Activated CD4-positive, alpha-beta T cell treated with anti-CD3 and anti-CD28 coated beads, Interleukin-2, amount 10 ng/mL, durations not matched to agents 24 days and 14 days (primary cell): ENCODE data around the gene ZNF513. TPM values are rescaled to one million over a fixed set of nuclear protein-coding genes. Genes with fewer than 3 reads are reported as not detected.

Source experiments
- DNase-seq: peaks from one replicate; pipeline ENCODE4 v3.0.0; 2022
- H3K27ac Mint-ChIP-seq: one replicate; pipeline ENCODE4 v1.8.0; 2022; ENCODE audit warnings: mild to moderate bottlenecking, mixed read lengths
- H3K27me3 Mint-ChIP-seq: one replicate; pipeline ENCODE4 v1.8.0; 2022; ENCODE audit warnings: mixed read lengths
- H3K36me3 Mint-ChIP-seq: one replicate; pipeline ENCODE4 v1.8.0; 2022; ENCODE audit warnings: low read depth, mild to moderate bottlenecking, mixed read lengths
- H3K4me1 Mint-ChIP-seq: one replicate; pipeline ENCODE4 v1.8.0; 2021; ENCODE audit warnings: mixed read lengths
- H3K4me3 Mint-ChIP-seq: one replicate; pipeline ENCODE4 v1.8.0; 2022; ENCODE audit warnings: mild to moderate bottlenecking, moderate library complexity, mixed read lengths
- H3K9me3 Mint-ChIP-seq: one replicate; pipeline ENCODE4 v1.8.0; 2021; ENCODE audit warnings: mixed read lengths
- intact Hi-C: fragments of 100-400 bp; cut with micrococcal nuclease; formaldehyde crosslinking; loops from one replicate; pipeline ENCODE4 v1.15.1; 2023
- total RNA-seq: library from RNA; stranded (reverse); gene quantifications from 2 replicates; pipeline ENCODE4 v1.2.3, GENCODE V29; 2022

ZNF513 gene
- total RNA-seq, 1 donor from 2014 or later: 13.5 TPM

DNA sequence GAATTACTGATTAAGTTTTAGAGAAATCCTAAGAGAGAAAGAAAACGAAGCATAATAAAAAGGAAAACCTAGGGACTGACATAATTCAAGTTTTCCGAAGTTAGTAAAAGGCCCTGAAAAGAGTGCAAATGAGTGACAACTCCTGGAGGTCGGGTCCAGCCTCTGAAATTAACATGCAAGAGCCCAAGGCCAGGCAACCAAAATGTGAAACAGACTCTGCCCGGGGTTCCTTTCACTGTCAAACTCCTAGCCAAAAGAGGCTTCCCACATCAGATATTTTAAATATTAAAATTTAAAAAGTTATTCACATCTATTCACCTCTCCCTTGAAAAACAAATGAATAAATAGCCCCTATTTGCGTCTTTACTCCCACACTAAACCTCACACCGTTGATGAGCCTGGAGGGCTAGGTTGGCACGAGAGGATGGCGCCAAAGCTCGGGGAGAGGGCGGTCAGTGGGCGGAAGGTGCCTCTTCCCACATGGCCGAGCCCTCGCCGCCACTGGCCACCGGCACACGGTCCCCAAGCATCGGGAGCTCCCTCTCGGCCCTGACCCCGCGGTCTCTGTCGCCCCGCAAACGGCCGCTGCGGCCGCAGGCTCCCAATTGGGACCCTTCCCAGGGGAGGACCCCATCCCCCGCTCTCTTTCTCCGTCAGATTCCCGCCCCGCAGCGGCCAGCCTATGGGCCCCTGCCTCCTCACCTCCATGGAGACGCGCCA, 28.2 kb upstream of the ZNF513 start:
- H3K9me3 Mint-ChIP-seq: peaks cover 3% of the 10 kb centered on the region
- H3K27me3 Mint-ChIP-seq: peaks cover 5% of the 10 kb centered on the region
- intact Hi-C loops: loop anchor here (1.0 to 10.0 kb wide), 7 partner anchors 20 to 256 kb away; partner anchors contain the start of genes EIF2B4, GTF3C2, IFT172 and NRBP1
- H3K36me3 Mint-ChIP-seq: peaks cover 29% of the 10 kb centered on the region
- H3K4me1 Mint-ChIP-seq: peaks cover 32% of the 10 kb centered on the region
- peak; percentile 71 for DNase-seq
- H3K27ac Mint-ChIP-seq: peak overlapping the region; percentile 86
- peak overlapping the region; percentile 98 for H3K4me3 Mint-ChIP-seq

DNA sequence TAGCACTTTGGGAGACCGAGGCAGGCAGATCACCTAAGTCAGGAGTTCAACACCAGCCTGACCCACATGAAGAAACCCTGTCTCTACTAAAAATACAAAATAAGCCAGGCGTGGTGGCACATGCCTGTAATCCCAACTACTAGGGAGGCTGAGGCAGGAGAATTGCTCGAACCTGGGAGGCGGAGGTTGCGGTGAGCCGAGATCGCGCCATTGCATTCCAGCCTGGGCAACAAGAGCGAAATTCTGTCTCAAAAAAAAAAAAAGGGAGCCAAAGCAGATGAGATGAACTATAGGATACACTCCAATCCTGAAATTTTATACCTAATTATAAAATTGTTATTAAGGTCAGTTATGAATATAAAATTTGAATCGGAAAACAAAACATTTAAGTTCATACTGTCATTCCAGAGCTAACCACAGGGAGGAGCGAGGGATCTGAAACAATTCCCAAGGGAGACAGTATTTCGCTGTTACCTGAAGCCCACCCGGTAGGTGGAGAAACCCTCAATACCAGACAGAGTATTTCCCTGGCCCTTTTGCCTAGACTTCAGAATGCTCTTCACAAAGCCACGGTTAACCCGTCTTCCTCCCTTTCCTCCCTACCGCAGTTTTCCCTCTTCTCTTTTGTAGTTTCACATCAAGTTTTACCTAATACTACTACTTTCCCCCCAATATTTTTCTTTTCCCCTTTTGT, 27.4 kb upstream of the ZNF513 start:
- Mint-ChIP-seq H3K27me3 (peaks cover 5% of the 10 kb centered on the region), H3K27ac (peak overlapping the region; percentile 86), H3K36me3 (peaks cover 33% of the 10 kb centered on the region), H3K4me3 (peak overlapping the region; percentile 98), H3K4me1 (peaks cover 35% of the 10 kb centered on the region), H3K9me3 (peaks cover 3% of the 10 kb centered on the region)
- intact Hi-C loops: loop anchor here (2.0 to 10.0 kb wide), 4 partner anchors 27 to 257 kb away; partner anchors contain the start of genes IFT172, SLC4A1AP, SUPT7L and ZNF512
- DNase-seq: no peak

DNA sequence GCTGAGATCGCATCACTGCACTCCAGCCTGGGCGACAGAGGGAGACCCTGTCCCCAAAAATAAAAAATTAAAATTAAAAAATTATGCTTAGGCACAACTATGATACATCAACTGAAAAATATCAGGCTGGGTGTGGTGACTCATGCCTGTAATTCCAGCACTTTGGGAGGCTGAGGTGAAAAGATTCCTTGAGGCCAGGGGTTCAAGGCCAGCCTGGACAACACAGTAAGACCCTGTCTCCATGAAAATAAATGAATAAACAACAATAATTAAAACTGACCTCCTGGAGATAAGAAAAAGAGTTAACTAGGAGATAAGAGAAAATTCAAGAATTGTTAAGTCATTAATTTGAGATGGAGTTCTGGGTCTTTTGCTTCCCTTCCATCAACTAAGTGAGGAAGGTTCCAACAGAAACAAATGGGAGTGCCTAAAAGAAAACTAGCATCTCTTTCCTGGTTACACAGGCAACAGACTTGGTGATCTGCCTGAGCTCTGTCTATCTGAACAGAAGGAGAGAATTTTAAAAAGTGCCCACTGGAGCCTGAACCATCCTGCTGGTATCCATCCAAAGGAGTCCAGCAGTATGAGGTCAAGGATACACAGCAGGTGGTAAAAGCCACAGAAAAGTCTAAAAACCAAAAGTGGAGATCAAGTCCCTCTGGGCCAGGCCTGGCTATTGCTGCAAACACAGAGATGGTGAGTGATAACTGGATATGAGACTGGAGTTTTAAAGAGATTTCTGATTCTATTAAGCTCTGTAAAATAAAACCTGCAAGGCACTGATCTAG, 20.0 kb upstream of the ZNF513 start:
- intact Hi-C loops: loop anchor here (10.0 kb wide), 1 partner anchor 264 kb away; the partner anchor contains the start of genes SLC4A1AP and SUPT7L
- Mint-ChIP-seq H3K9me3 (no peaks in the 10 kb centered on the region), H3K4me1 (peaks cover 25% of the 10 kb centered on the region), H3K27me3 (no peaks in the 10 kb centered on the region), H3K36me3 (peaks cover 29% of the 10 kb centered on the region), H3K4me3 (peak overlapping the region; percentile 2), H3K27ac (peak overlapping the region; percentile 56)
- no peak for DNase-seq

DNA sequence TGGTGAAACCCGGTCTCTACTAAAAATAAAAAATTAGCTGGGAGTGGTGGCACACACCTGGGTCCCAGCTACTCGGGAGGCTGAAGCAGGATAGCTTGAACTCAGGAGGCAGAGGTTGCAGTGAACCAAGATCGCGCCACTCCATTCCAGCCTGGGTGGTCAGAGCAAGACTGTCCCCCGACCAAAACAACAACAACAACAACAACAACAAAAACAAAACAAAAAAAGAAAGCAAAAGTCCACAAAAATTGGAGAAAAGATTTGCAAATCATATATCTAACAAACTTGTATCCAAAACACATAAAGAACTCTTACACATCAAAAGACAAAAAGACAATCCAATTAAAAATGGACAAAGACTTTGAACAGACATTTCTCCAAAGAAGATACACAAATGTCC, 18.4 kb upstream of the ZNF513 start:
- peaks cover 23% of the 10 kb centered on the region for H3K36me3 Mint-ChIP-seq
- no peak overlapping the region for H3K27ac Mint-ChIP-seq
- no peak overlapping the region for H3K4me3 Mint-ChIP-seq
- H3K27me3 Mint-ChIP-seq: no peaks in the 10 kb centered on the region
- no peak for DNase-seq
- peaks cover 23% of the 10 kb centered on the region for H3K4me1 Mint-ChIP-seq
- H3K9me3 Mint-ChIP-seq: no peaks in the 10 kb centered on the region
- intact Hi-C loops: no loop called here

DNA sequence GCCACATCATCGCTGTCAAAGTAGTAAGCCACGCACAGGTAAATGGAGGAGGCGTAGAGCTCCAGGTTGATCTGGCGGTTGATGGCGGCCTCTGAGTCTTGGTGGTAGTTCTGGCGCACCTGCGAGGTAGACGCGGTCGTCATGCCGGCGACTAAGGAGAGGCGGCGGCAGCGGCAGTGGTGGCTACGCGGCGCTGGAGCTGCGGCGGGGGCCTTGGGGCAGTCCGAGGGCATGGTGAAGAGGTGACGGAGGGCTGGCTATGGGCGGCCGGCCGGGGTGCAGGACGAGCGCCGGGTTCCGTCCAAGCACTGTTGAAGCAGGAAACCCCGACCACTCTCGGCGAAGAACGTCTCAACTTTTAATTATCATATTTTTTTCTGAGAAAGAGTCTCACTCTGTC, 12.7 kb upstream of the ZNF513 start:
- no peak overlapping the region for H3K27ac Mint-ChIP-seq
- peaks cover 21% of the 10 kb centered on the region for H3K36me3 Mint-ChIP-seq
- H3K27me3 Mint-ChIP-seq: no peaks in the 10 kb centered on the region
- H3K4me1 Mint-ChIP-seq: peaks cover 23% of the 10 kb centered on the region
- no peak for DNase-seq
- H3K9me3 Mint-ChIP-seq: no peaks in the 10 kb centered on the region
- no peak overlapping the region for H3K4me3 Mint-ChIP-seq
- intact Hi-C loops: no loop called here

DNA sequence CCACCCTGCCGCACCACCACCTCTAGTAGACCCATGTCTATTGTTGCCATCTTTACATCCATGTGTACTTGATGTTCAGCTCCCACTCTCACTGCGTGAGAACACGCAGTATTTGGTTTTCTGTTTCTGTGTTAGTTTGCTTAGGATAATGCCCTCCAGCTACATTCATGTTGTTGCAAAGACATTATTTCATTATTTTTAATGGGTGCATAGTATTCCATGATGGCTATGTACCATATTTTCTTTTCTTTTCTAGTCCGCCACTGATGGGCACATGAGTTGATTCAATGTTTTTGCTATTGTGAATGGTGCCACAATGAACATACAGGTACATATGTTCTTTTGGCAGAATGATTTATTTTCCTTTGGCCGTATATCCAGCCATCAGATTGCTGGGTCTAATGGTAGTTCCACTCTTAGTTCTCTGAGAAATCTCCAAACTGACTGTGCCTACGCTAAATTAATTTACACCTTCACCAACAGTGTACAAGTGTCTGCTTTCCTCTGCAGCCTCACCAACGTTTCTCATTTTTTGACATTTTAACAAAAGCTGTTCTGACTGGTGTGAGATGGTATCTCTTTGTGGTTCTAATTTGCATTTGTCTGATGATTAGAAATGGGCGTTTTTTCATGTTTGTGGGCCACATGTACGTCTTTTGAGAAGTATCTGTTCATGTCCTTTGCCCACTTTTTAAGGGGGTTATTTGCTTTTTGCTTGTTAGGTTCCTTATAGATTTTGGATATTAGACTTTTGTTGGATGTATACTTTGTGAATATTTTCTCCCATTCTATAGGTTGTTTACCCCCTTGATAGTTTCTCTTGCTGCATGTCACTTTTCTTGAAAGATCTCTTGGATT, 10.5 kb upstream of the ZNF513 start:
- Mint-ChIP-seq H3K4me3 (peak overlapping the region; percentile 30), H3K9me3 (no peaks in the 10 kb centered on the region), H3K36me3 (peaks cover 26% of the 10 kb centered on the region), H3K4me1 (peaks cover 23% of the 10 kb centered on the region), H3K27me3 (no peaks in the 10 kb centered on the region), H3K27ac (peak overlapping the region; percentile 71)
- no peak for DNase-seq
- intact Hi-C loops: no loop called here

DNA sequence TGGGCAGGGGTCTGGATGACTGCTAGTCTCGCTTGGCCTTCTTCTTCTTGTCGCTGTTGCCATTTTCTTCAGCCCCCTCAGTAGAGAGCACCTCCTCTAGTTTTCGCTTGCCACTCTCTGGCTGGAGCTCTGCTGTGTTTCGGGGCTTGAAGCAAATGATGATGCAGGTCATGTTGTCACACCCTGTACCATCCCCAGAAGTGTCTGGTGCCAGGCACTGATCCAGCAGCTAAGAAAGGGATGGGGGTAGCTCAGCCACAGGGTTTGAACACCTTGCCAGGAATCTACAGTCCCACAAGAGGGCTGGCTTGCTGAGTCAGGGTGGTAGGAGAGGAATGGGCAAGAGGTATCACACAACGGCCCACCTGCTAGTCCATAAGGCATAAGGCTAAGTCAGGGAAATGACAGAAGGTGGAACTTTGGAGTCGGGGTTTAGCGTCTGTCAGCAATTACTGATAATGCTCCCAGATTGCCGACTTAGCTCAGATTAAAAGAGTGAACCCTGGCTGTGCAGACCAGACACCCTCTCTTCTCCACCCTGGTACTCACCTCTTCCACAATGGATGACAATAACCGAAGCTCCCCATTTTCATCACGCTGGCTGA, 1.1 kb upstream of the ZNF513 start:
- Mint-ChIP-seq H3K4me3 (peak overlapping the region; percentile 95), H3K27ac (peak overlapping the region; percentile 97), H3K9me3 (no peaks in the 10 kb centered on the region), H3K4me1 (peaks cover 30% of the 10 kb centered on the region), H3K36me3 (peaks cover 68% of the 10 kb centered on the region), H3K27me3 (no peaks in the 10 kb centered on the region)
- DNase-seq: no peak
- intact Hi-C loops: loop anchor here (2.0 to 5.0 kb wide), 3 partner anchors 27 to 301 kb away; partner anchors contain the start of genes NRBP1 and PPM1G

DNA sequence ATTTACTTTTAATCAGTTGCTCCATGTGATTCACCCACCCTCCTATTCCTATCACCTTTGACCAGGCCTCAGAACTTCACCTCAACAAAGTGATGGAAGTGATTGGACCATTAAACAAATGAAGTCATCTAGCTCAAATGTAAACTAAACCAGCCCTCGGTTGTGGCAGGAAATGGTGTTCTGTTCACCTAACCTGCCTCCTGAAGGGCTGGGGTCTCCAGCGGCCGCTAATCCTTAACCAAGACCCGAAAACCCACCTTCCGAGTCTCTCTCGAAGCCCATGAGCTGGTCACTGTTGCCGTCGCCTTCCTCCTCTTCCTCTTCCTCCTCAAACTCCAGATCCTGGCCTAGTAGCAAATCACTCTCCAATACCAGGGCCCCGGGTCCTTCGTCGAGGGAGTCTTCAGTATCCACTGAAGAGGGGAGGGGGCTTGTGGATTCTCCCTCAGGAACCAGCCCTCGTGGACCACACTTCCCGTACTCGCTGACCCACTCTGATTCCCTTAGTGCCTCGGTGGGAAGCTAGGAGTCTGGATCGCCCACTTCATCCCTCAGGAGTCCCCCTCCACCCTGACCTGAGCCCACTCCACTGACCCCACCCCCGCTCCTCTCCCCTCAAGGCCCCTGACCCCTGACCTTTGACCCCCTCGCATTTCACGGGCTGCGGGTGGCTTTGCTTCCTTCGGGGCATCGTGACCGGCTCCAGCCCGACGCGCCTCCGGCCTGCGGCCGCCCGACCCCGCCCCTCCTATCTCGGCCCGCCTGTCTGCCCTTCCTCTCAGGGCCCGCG, 503 bp downstream of the ZNF513 start:
- H3K36me3 Mint-ChIP-seq: peaks cover 73% of the 10 kb centered on the region
- intact Hi-C loops: loop anchor here (1.0 to 5.0 kb wide), 4 partner anchors 10 to 302 kb away; partner anchors contain the start of genes EIF2B4, NRBP1, PPM1G and SNX17
- no peaks in the 10 kb centered on the region for H3K27me3 Mint-ChIP-seq
- H3K4me1 Mint-ChIP-seq: peaks cover 31% of the 10 kb centered on the region
- DNase-seq: peak; percentile 75
- H3K9me3 Mint-ChIP-seq: no peaks in the 10 kb centered on the region
- H3K27ac Mint-ChIP-seq: peak overlapping the region; percentile 96
- H3K4me3 Mint-ChIP-seq: peak overlapping the region; percentile 95

DNA sequence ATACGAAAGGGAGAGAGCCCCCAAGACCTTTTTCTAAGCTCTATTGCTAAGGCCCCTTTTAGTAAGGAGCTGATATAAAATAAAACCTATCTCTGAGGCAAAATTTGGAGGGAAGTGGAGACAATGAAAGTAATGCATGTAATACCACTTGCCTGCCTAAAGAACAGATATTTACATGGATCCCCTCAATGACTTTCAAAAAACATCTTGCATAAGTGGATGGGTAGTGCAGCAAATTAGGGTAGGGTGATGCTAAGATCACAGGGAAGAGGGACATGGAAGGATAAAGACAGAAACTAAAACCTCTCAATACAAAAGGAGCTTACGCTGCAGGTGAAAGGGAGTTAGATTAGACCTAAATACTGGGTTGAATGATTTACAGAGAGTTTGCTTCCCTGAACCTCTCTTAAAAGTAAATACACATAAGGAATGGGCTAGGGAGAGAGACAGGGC, 1.1 kb downstream of the ZNF513 start:
- Mint-ChIP-seq H3K27ac (peak overlapping the region; percentile 96), H3K27me3 (no peaks in the 10 kb centered on the region), H3K9me3 (no peaks in the 10 kb centered on the region), H3K4me1 (peaks cover 31% of the 10 kb centered on the region), H3K36me3 (peaks cover 75% of the 10 kb centered on the region), H3K4me3 (peak overlapping the region; percentile 95)
- DNase-seq: no peak
- intact Hi-C loops: no loop called here

DNA sequence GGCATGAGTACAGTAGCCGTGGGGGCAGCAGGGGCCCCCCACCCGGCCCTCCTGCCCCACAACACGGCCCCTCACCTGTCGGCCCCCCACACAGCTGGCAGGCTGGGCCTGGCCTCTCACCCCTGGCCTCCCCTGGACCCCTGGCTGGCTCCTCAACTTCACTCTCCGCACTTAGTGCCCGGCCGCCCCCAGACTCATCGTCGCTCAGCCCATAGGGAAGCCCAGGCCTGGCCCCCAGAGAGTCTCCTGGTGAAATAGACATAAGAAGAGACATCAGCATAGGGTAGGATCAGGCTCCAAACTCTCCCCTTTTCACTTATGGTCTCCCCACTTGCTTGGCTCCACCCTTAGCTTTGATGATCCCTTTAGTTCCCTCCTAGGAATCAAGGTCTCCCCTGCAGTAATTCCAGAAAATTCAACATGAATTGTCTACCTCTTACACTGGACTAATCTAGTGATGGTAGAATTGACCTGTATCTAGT, 1.7 kb downstream of the ZNF513 start:
- intact Hi-C loops: no loop called here
- no peaks in the 10 kb centered on the region for H3K9me3 Mint-ChIP-seq
- H3K27ac Mint-ChIP-seq: peak overlapping the region; percentile 96
- peaks cover 30% of the 10 kb centered on the region for H3K4me1 Mint-ChIP-seq
- peak overlapping the region; percentile 95 for H3K4me3 Mint-ChIP-seq
- DNase-seq: no peak
- H3K36me3 Mint-ChIP-seq: peaks cover 70% of the 10 kb centered on the region
- no peaks in the 10 kb centered on the region for H3K27me3 Mint-ChIP-seq

DNA sequence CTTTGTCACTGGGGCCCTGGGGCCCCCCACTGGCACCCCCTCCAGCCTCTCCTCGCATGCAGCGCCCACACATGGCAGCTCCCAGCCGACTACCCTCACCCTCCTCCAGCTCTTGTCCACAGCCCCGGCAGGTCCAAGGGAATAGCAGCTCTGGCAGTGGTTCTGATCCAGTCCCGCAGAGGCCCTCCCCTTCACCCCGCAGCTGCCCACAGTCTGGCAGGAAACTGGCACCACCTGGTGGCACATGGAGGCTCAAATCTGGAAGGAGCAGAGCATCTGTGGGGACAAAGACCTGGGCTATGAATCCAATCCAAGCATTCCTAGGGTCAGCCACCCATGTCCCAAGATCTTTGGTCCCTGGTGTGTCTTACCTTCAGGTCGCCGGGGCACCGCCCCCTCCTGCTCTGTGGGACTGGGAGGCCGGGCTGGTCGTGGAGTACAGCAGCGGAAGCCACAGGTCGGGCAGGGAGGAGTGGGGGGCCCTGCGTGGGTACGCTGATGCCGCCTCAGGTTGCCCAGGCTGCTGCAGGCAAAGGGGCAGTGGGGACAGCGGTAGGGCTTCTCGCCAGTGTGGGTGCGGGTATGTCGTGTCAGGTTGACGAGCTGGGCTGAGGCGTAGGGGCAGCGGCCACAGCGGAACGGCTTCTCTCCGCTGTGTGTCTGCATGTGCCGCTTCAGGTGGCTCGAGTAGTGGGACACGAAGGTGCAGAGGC, 2.3 kb downstream of the ZNF513 start:
- Mint-ChIP-seq H3K9me3 (no peaks in the 10 kb centered on the region), H3K4me3 (no peak overlapping the region), H3K36me3 (peaks cover 68% of the 10 kb centered on the region), H3K4me1 (peaks cover 28% of the 10 kb centered on the region), H3K27ac (no peak overlapping the region), H3K27me3 (no peaks in the 10 kb centered on the region)
- intact Hi-C loops: no loop called here
- DNase-seq: no peak
